ENCODE data around the gene SLC19A3. TPM values are rescaled to one million over a fixed set of nuclear protein-coding genes. Genes with fewer than 3 reads are reported as not detected.
"Not testable (repeated sequence)": the region's sequence is repeated elsewhere in the genome, so short reads cannot be mapped to it uniquely, and the experiment has no call there.

Gene SLC19A3
- polyA plus RNA-seq, 1 donor from 2014 or later = 2.9 TPM

DNA sequence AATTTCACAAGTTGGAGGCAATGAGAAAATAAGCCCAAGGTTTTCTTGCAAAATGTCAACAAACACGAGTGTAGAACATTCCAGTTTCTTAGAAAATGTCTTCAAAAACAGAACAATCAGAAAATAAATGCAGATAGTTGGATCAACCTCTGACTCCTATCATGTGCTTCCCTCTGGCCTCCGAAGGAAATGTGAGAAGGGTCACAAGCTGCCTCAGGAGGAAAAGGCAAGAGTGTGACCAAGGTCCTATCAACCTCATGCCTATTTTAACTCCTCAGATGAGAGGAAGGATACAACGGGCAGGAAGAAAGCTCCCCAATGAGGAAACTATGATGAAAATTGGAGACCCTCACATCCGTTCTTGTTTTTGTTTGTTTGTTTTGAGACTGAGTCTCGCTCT is 43.3 kb downstream of the SLC19A3 start:
- no peak overlapping the region for H2AFZ ChIP-seq (ENCODE audit: low read depth, low read length)

GRCh38 chr2:227673620-227674019 is 44.2 kb downstream of the SLC19A3 start:
- H3K9me2 ChIP-seq (ENCODE audit: insufficient read depth, low read length); H4K20me1 ChIP-seq (ENCODE audit: insufficient read depth); H3K9ac ChIP-seq (ENCODE audit: low read length); H3K27me3 ChIP-seq (ENCODE audit: insufficient read depth, low read depth, low read length); H3K36me3 ChIP-seq (ENCODE audit: insufficient read depth, low read length); H3K4me3 ChIP-seq (ENCODE audit: low read length); H3K9me3 ChIP-seq (ENCODE audit: low read length); H3K79me2 ChIP-seq (replicated peaks; ENCODE audit: insufficient read depth, low read length); H3K4me2 ChIP-seq (ENCODE audit: low read length); H3F3A ChIP-seq (ENCODE audit: insufficient read depth, low read length, poor library complexity, severe bottlenecking); H2AFZ ChIP-seq (ENCODE audit: low read depth, low read length); H3K27ac ChIP-seq (ENCODE audit: low read length): not testable (repeated sequence)

More for the DNA sequence above, 43.3 kb downstream of the SLC19A3 start:
- TF ChIP-seq POLR2AphosphoS5 (IDR thresholded peaks at IDR 0.05) (no peak), MXI1 (conservative IDR thresholded peaks at IDR 0.05; ENCODE audit: poor library complexity, severe bottlenecking) (no peak), RAD21 (conservative IDR thresholded peaks at IDR 0.05) (no peak)
- TF ChIP-seq, protein P1, sequence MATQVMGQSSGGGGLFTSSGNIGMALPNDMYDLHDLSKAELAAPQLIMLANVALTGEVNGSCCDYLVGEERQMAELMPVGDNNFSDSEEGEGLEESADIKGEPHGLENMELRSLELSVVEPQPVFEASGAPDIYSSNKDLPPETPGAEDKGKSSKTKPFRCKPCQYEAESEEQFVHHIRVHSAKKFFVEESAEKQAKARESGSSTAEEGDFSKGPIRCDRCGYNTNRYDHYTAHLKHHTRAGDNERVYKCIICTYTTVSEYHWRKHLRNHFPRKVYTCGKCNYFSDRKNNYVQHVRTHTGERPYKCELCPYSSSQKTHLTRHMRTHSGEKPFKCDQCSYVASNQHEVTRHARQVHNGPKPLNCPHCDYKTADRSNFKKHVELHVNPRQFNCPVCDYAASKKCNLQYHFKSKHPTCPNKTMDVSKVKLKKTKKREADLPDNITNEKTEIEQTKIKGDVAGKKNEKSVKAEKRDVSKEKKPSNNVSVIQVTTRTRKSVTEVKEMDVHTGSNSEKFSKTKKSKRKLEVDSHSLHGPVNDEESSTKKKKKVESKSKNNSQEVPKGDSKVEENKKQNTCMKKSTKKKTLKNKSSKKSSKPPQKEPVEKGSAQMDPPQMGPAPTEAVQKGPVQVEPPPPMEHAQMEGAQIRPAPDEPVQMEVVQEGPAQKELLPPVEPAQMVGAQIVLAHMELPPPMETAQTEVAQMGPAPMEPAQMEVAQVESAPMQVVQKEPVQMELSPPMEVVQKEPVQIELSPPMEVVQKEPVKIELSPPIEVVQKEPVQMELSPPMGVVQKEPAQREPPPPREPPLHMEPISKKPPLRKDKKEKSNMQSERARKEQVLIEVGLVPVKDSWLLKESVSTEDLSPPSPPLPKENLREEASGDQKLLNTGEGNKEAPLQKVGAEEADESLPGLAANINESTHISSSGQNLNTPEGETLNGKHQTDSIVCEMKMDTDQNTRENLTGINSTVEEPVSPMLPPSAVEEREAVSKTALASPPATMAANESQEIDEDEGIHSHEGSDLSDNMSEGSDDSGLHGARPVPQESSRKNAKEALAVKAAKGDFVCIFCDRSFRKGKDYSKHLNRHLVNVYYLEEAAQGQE (IDR thresholded peaks at IDR 0.05; ENCODE audit: borderline replicate concordance) = no peak
- Histone ChIP-seq H3K27me3 (ENCODE audit: insufficient read depth, low read depth, low read length) (no peaks in the 10 kb centered on the region), H3K4me2 (ENCODE audit: low read length) (no peak overlapping the region), H3K9me3 (ENCODE audit: low read length) (no peaks in the 10 kb centered on the region), H3F3A (ENCODE audit: insufficient read depth, low read length, poor library complexity, severe bottlenecking) (no peaks in the 10 kb centered on the region), H3K4me3 (ENCODE audit: low read length) (no peak overlapping the region), H3K36me3 (ENCODE audit: insufficient read depth, low read length) (no peaks in the 10 kb centered on the region), H3K9ac (ENCODE audit: low read length) (no peak overlapping the region), H3K79me2 (replicated peaks; ENCODE audit: insufficient read depth, low read length) (no peaks in the 10 kb centered on the region), H3K9me2 (ENCODE audit: insufficient read depth, low read length) (no peaks in the 10 kb centered on the region), H3K27ac (ENCODE audit: low read length) (no peak overlapping the region), H4K20me1 (ENCODE audit: insufficient read depth) (no peaks in the 10 kb centered on the region)

DNA sequence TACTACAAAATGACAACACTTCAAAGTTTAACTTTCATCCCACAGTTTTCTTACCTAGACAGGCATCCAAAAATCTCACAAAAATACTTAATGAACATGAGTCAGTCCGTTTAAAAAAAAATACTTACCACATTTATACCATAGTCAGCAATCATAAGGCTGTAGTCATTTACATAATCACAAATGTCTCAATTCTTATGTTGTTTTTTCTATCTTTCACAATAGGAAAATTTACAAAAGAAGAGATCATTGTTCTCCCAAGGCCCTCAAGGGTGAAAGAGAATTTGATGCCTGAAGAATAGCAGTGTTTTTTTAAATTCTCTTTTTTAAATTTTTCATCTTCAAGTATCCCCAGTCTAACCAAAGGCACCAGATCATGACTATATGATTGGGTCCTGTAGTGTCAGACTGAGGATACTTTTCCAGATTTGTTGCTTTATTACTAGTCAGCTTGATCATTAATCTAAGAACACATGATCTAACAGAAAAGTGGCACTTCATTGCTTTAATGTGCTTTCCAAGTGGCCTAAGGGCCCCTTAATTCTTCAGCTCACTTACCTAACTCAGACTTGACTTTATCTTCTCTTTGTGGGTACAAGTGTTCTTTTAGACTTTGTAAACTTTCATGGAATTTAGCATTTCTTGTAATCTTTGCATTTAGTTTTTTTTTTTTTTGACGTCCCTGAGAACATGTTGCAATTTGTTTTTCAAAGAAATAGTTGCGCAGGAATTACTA is 46.5 kb downstream of the SLC19A3 start:
- Histone ChIP-seq H3K9me3 (ENCODE audit: low read length) (no peaks in the 10 kb centered on the region), H3K79me2 (replicated peaks; ENCODE audit: insufficient read depth, low read length) (no peaks in the 10 kb centered on the region), H4K20me1 (ENCODE audit: insufficient read depth) (no peaks in the 10 kb centered on the region), H3K27ac (ENCODE audit: low read length) (no peak overlapping the region), H3K36me3 (ENCODE audit: insufficient read depth, low read length) (no peaks in the 10 kb centered on the region), H3K9ac (ENCODE audit: low read length) (no peak overlapping the region), H3K27me3 (ENCODE audit: insufficient read depth, low read depth, low read length) (no peaks in the 10 kb centered on the region), H3K9me2 (ENCODE audit: insufficient read depth, low read length) (no peaks in the 10 kb centered on the region), H3K4me2 (ENCODE audit: low read length) (no peak overlapping the region), H3K4me3 (ENCODE audit: low read length) (no peak overlapping the region), H2AFZ (ENCODE audit: low read depth, low read length) (no peak overlapping the region), H3F3A (ENCODE audit: insufficient read depth, low read length, poor library complexity, severe bottlenecking) (no peaks in the 10 kb centered on the region)
- no peak for TF ChIP-seq RAD21 (conservative IDR thresholded peaks at IDR 0.05)
- no peak for TF ChIP-seq EP300 (conservative IDR thresholded peaks at IDR 0.05; ENCODE audit: poor library complexity, severe bottlenecking)
- TF ChIP-seq, protein P1 (IDR thresholded peaks at IDR 0.05; ENCODE audit: borderline replicate concordance) = no peak
- no peak for TF ChIP-seq POLR2AphosphoS5 (IDR thresholded peaks at IDR 0.05)
- TF ChIP-seq TAF1 (IDR thresholded peaks at IDR 0.05; ENCODE audit: low read depth) = no peak
- TF ChIP-seq SMC3 (conservative IDR thresholded peaks at IDR 0.05; ENCODE audit: poor library complexity) = no peak
- TF ChIP-seq, protein P2, sequence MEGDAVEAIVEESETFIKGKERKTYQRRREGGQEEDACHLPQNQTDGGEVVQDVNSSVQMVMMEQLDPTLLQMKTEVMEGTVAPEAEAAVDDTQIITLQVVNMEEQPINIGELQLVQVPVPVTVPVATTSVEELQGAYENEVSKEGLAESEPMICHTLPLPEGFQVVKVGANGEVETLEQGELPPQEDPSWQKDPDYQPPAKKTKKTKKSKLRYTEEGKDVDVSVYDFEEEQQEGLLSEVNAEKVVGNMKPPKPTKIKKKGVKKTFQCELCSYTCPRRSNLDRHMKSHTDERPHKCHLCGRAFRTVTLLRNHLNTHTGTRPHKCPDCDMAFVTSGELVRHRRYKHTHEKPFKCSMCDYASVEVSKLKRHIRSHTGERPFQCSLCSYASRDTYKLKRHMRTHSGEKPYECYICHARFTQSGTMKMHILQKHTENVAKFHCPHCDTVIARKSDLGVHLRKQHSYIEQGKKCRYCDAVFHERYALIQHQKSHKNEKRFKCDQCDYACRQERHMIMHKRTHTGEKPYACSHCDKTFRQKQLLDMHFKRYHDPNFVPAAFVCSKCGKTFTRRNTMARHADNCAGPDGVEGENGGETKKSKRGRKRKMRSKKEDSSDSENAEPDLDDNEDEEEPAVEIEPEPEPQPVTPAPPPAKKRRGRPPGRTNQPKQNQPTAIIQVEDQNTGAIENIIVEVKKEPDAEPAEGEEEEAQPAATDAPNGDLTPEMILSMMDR (IDR thresholded peaks at IDR 0.05; ENCODE audit: poor library complexity, severe bottlenecking) = no peak
- no peak for TF ChIP-seq MXI1 (conservative IDR thresholded peaks at IDR 0.05; ENCODE audit: poor library complexity, severe bottlenecking)
- TF ChIP-seq EZH2 (IDR thresholded peaks at IDR 0.05; ENCODE audit: borderline replicate concordance, insufficient read depth, low read length, poor library complexity, severe bottlenecking) = no peak

DNA sequence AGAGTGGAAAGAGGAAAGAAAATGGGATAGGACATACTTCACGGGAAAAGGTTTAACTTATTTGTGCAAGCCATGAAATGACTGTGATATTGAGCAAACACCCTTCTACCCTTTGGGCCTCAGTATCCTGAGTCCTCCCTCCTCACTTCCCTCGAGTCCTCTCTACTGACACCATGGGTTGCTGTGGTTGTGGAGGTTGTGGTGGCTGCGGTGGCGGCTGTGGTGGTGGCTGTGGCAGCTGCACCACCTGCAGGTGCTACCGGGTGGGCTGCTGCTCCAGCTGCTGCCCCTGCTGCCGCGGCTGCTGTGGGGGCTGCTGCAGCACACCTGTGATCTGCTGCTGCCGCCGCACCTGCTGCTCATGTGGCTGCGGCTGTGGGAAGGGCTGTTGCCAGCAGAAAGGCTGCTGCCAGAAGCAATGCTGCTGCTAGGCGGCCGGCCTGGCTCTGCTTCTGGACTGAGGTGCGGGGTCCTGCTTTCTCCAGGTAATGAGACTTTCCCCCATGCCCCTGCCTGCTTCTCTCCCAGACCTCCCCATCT is 51.1 kb downstream of the SLC19A3 start, which contains the start of gene SCYGR5:
SCYGR5 (plus strand) TSS at position 174 of the 540 bp plus-strand sequence; CDS start at position 174, 0 bp downstream.
- H3K4me3 ChIP-seq (ENCODE audit: low read length); H3K9ac ChIP-seq (ENCODE audit: low read length); H3K79me2 ChIP-seq (replicated peaks; ENCODE audit: insufficient read depth, low read length): not testable (repeated sequence)

More for the DNA sequence above, 51.1 kb downstream of the SLC19A3 start, which contains the start of gene SCYGR5:
- not testable (repeated sequence) for H3K27me3 ChIP-seq (ENCODE audit: insufficient read depth, low read depth, low read length); H2AFZ ChIP-seq (ENCODE audit: low read depth, low read length); H4K20me1 ChIP-seq (ENCODE audit: insufficient read depth); H3K4me2 ChIP-seq (ENCODE audit: low read length); H3K9me2 ChIP-seq (ENCODE audit: insufficient read depth, low read length); H3K36me3 ChIP-seq (ENCODE audit: insufficient read depth, low read length); H3F3A ChIP-seq (ENCODE audit: insufficient read depth, low read length, poor library complexity, severe bottlenecking); H3K9me3 ChIP-seq (ENCODE audit: low read length); H3K27ac ChIP-seq (ENCODE audit: low read length)

Measured in neural cell (in vitro differentiated cells).